Mesenchymal stem cell (in vitro differentiated cells and primary cell): ENCODE measurements around the gene FNIP2.

Experiments used
- DNase-seq: peaks from one replicate; pipeline ENCODE4 v3.0.0-alpha.2; 2013
- H2AFZ ChIP-seq: one replicate; pipeline ENCODE4 v1.6.1; 2013; ENCODE audit warnings: low read depth, mild to moderate bottlenecking, control low read depth, inconsistent platforms, low read length, moderate library complexity
- H2AK5ac ChIP-seq: 2 replicates; pipeline ENCODE4 v1.6.1; 2013; ENCODE audit warnings: low read length, moderate library complexity, mild to moderate bottlenecking, inconsistent platforms; ENCODE audit not compliant: severe bottlenecking
- H2BK120ac ChIP-seq: one replicate; pipeline ENCODE4 v1.6.1; 2013; ENCODE audit warnings: low read depth, mild to moderate bottlenecking, inconsistent platforms, low read length, moderate library complexity
- H2BK12ac ChIP-seq, 2 experiments: one replicate each; pipeline ENCODE4 v1.6.1; 2013; ENCODE audit warnings: inconsistent platforms in 2 of 2, low read length in 2 of 2, mild to moderate bottlenecking in 2 of 2, moderate library complexity in 2 of 2, control low read depth in 1 of 2
- H2BK15ac ChIP-seq: one replicate; pipeline ENCODE4 v1.6.1; 2013; ENCODE audit warnings: mild to moderate bottlenecking, low read depth, inconsistent platforms; ENCODE audit not compliant: poor library complexity, severe bottlenecking
- H2BK5ac ChIP-seq: 2 replicates; pipeline ENCODE4 v1.6.1; 2013; ENCODE audit warnings: low read depth, mild to moderate bottlenecking, low read length, control low read depth, inconsistent platforms; ENCODE audit not compliant: poor library complexity, severe bottlenecking
- H3K14ac ChIP-seq, 2 experiments: one replicate each; pipeline ENCODE4 v1.6.1; 2013; ENCODE audit warnings: inconsistent platforms in 2 of 2, low read length in 2 of 2, control low read depth in 1 of 2, mild to moderate bottlenecking in 1 of 2, moderate library complexity in 1 of 2
- H3K18ac ChIP-seq, 2 experiments: one replicate each; pipeline ENCODE4 v1.6.1; 2013; ENCODE audit warnings: inconsistent platforms in 2 of 2, low read length in 2 of 2, control low read depth in 1 of 2, low read depth in 1 of 2, mild to moderate bottlenecking in 1 of 2
- H3K23ac ChIP-seq, 2 experiments: one replicate each; pipeline ENCODE4 v1.6.1; 2013; ENCODE audit warnings: inconsistent platforms in 2 of 2, low read length in 2 of 2, mild to moderate bottlenecking in 2 of 2, moderate library complexity in 2 of 2, control low read depth in 1 of 2
- H3K27ac ChIP-seq: 2 replicates; pipeline ENCODE4 v1.5.1; 2013; ENCODE audit warnings: mild to moderate bottlenecking, moderate library complexity, low read length, control low read depth, inconsistent platforms; ENCODE audit not compliant: poor library complexity, severe bottlenecking
- H3K27me3 ChIP-seq, 2 experiments: 2 replicates each; pipeline versions ENCODE4 v1.6.1 to v1.7.0; 2013; ENCODE audit warnings: low read length in 2 of 2, mild to moderate bottlenecking in 2 of 2, moderate library complexity in 2 of 2, control low read depth in 1 of 2, inconsistent platforms in 1 of 2; ENCODE audit not compliant: control insufficient read depth in 1 of 2, insufficient read depth in 1 of 2
- H3K36me3 ChIP-seq, 2 experiments: 2 replicates each; pipeline versions ENCODE4 v1.6.1 to v1.7.0; 2013; ENCODE audit warnings: low read length in 2 of 2, control low read depth in 1 of 2, inconsistent platforms in 1 of 2, low read depth in 1 of 2, mild to moderate bottlenecking in 1 of 2; ENCODE audit not compliant: insufficient read depth in 2 of 2, control insufficient read depth in 1 of 2
- H3K4ac ChIP-seq, 2 experiments: one replicate each; pipeline ENCODE4 v1.6.1; 2013; ENCODE audit warnings: inconsistent platforms in 2 of 2, low read length in 2 of 2, mild to moderate bottlenecking in 2 of 2, moderate library complexity in 2 of 2, control low read depth in 1 of 2, low read depth in 1 of 2
- H3K4me1 ChIP-seq: 2 replicates; pipeline ENCODE4 v1.6.1; 2013; ENCODE audit warnings: low read depth, low read length, control low read depth; ENCODE audit not compliant: control insufficient read depth, insufficient read depth
- H3K4me2 ChIP-seq: 2 replicates; pipeline ENCODE4 v1.6.1; 2013; ENCODE audit warnings: low read length, mild to moderate bottlenecking, inconsistent platforms; ENCODE audit not compliant: poor library complexity, severe bottlenecking
- H3K4me3 ChIP-seq, 2 experiments: 2 replicates each; pipeline versions ENCODE4 v1.5.1 to v1.7.0; 2013; ENCODE audit warnings: low read length in 2 of 2, mild to moderate bottlenecking in 2 of 2, control low read depth in 1 of 2, low read depth in 1 of 2; ENCODE audit not compliant: insufficient read depth in 1 of 2
- H3K79me1 ChIP-seq: replicated peaks from 2 replicates; pipeline ENCODE4 v1.6.1; 2013; ENCODE audit warnings: mild to moderate bottlenecking, control low read depth, low read length, inconsistent platforms; ENCODE audit not compliant: poor library complexity, severe bottlenecking
- H3K9ac ChIP-seq: 2 replicates; pipeline ENCODE4 v1.7.0; 2013; ENCODE audit warnings: mild to moderate bottlenecking, low read length, moderate library complexity
- H3K9me3 ChIP-seq: 2 replicates; pipeline ENCODE4 v1.7.0; 2013; ENCODE audit warnings: mild to moderate bottlenecking, low read length; ENCODE audit not compliant: control insufficient read depth
- H4K8ac ChIP-seq: one replicate; pipeline ENCODE4 v1.6.1; 2013; ENCODE audit warnings: inconsistent platforms, mild to moderate bottlenecking, low read length, moderate library complexity
- H4K91ac ChIP-seq: one replicate; pipeline ENCODE4 v1.6.1; 2013; ENCODE audit warnings: mild to moderate bottlenecking, low read length, inconsistent platforms
- WGBS: methylation state at CpG from one replicate; pipeline ENCODE4 v1.1.7; 2013; ENCODE audit warnings: mixed read lengths; 5-methylcytosine and 5-hydroxymethylcytosine counted together

FNIP2 gene

GRCh38 chr4:158933236-158933635, 164.4 kb downstream of the FNIP2 start:
- H3K4me3 ChIP-seq = no peak overlapping the region
- H3K9ac ChIP-seq = no peak overlapping the region
- no peak overlapping the region for H4K8ac ChIP-seq
- no peak for DNase-seq
- H2AFZ ChIP-seq = no peak overlapping the region
- no peak overlapping the region for H2BK120ac ChIP-seq
- no peaks in the 10 kb centered on the region for H3K79me1 ChIP-seq
- no peak overlapping the region for H3K23ac ChIP-seq
- H3K4ac ChIP-seq = no peak overlapping the region
- no peak overlapping the region for H3K27ac ChIP-seq
- 85% methylated on average over 2 of the region's 2 CpGs for WGBS
- H3K18ac ChIP-seq = no peak overlapping the region
- no peak overlapping the region for H2BK15ac ChIP-seq
- H3K9me3 ChIP-seq = no peaks in the 10 kb centered on the region
- H3K4me1 ChIP-seq = no peaks in the 10 kb centered on the region
- no peak overlapping the region for H2BK5ac ChIP-seq
- no peaks in the 10 kb centered on the region for H3K36me3 ChIP-seq
- no peak overlapping the region for H2BK12ac ChIP-seq
- no peak overlapping the region for H2AK5ac ChIP-seq
- H4K91ac ChIP-seq = no peak overlapping the region
- no peak overlapping the region for H3K4me2 ChIP-seq
- peaks cover 0 to 3% of the 10 kb centered on the region in 2 experiments for H3K27me3 ChIP-seq
- no peak overlapping the region for H3K14ac ChIP-seq

- peaks cover 0 to 3% of the 10 kb centered on the region in 2 experiments for H3K27me3 ChIP-seq
- H3K79me1 ChIP-seq = no peaks in the 10 kb centered on the region
- no peak overlapping the region for H3K14ac ChIP-seq
- H3K4me3 ChIP-seq = no peak overlapping the region
- H2BK12ac ChIP-seq = no peak overlapping the region
- no peak overlapping the region for H2BK5ac ChIP-seq
- H2AK5ac ChIP-seq = no peak overlapping the region
- no peak overlapping the region for H3K23ac ChIP-seq
- H3K36me3 ChIP-seq = no peaks in the 10 kb centered on the region
- DNase-seq = no peak
- no peak overlapping the region for H3K27ac ChIP-seq
- H2BK120ac ChIP-seq = no peak overlapping the region
- H3K4me1 ChIP-seq = peaks cover 2% of the 10 kb centered on the region
- H3K9ac ChIP-seq = no peak overlapping the region
- H2AFZ ChIP-seq = no peak overlapping the region
- no peak overlapping the region for H3K4ac ChIP-seq
- no peak overlapping the region for H3K4me2 ChIP-seq
- H2BK15ac ChIP-seq = no peak overlapping the region
- H4K8ac ChIP-seq = no peak overlapping the region
- WGBS = 97% methylated on average over 2 of the region's 6 CpGs
- H3K18ac ChIP-seq = no peak overlapping the region
- no peak overlapping the region for H4K91ac ChIP-seq
- no peaks in the 10 kb centered on the region for H3K9me3 ChIP-seq
Measured at GRCh38 chr4:158934996-158935669, 166.3 kb downstream of the FNIP2 start.

- no peak overlapping the region for H3K4me3 ChIP-seq
- peak; percentile 26 for DNase-seq
- no peak overlapping the region for H2BK15ac ChIP-seq
- no peak overlapping the region for H3K4me2 ChIP-seq
- no peak overlapping the region for H2BK5ac ChIP-seq
- H4K8ac ChIP-seq = no peak overlapping the region
- H3K9ac ChIP-seq = no peak overlapping the region
- H2BK120ac ChIP-seq = no peak overlapping the region
- peaks cover 0 to 3% of the 10 kb centered on the region in 2 experiments for H3K27me3 ChIP-seq
- H3K18ac ChIP-seq = no peak overlapping the region
- no peak overlapping the region for H4K91ac ChIP-seq
- 95% methylated on average over 6 of the region's 6 CpGs for WGBS
- peaks cover 2% of the 10 kb centered on the region for H3K4me1 ChIP-seq
- no peak overlapping the region for H2BK12ac ChIP-seq
- H3K9me3 ChIP-seq = no peaks in the 10 kb centered on the region
- H3K36me3 ChIP-seq = no peaks in the 10 kb centered on the region
- no peak overlapping the region for H2AFZ ChIP-seq
- no peak overlapping the region for H2AK5ac ChIP-seq
- H3K79me1 ChIP-seq = no peaks in the 10 kb centered on the region
- no peak overlapping the region for H3K23ac ChIP-seq
- H3K4ac ChIP-seq = no peak overlapping the region
- H3K14ac ChIP-seq = no peak overlapping the region
- no peak overlapping the region for H3K27ac ChIP-seq
Measured at GRCh38 chr4:158936238-158936637, 167.4 kb downstream of the FNIP2 start.

- Histone ChIP-seq H2AK5ac (no peak overlapping the region), H2BK12ac (no peak overlapping the region), H3K23ac (no peak overlapping the region), H3K27ac (no peak overlapping the region), H2BK5ac (no peak overlapping the region), H4K91ac (no peak overlapping the region), H3K36me3 (no peaks in the 10 kb centered on the region), H3K4me1 (peaks cover 2% of the 10 kb centered on the region), H3K18ac (no peak overlapping the region), H3K4me2 (no peak overlapping the region), H2BK120ac (no peak overlapping the region), H2AFZ (no peak overlapping the region), H3K4ac (no peak overlapping the region), H3K4me3 (no peak overlapping the region), H3K27me3 (peaks cover 0 to 10% of the 10 kb centered on the region in 2 experiments), H4K8ac (no peak overlapping the region), H3K9me3 (no peaks in the 10 kb centered on the region), H3K14ac (no peak overlapping the region), H2BK15ac (no peak overlapping the region), H3K79me1 (no peaks in the 10 kb centered on the region), H3K9ac (no peak overlapping the region)
- WGBS = 93% methylated on average over 3 of the region's 4 CpGs
- DNase-seq = no peak
Measured at GRCh38 chr4:158938220-158939044, 169.6 kb downstream of the FNIP2 start.
